HepG2 (cell line): ENCODE results near the gene DPP6. TPM values are rescaled to one million over a fixed set of nuclear protein-coding genes. Genes with fewer than 3 reads are reported as not detected.

ENCODE experiments used
- ATAC-seq: fragments of 200-7000 bp; cut with Tn5 transposase; 3 replicates; pipeline ENCODE4 v1.9.1; 2020; ENCODE audit warnings: mild to moderate bottlenecking, moderate library complexity
- BruUV-seq: library from RNA; stranded (reverse); fragments of 400-500 nt; replicated peaks from 2 replicates; lab custom pipeline; 2021; lab: Mats Ljungman, UMichigan
- CTCF ChIA-PET: fragments of 300-600 bp; formaldehyde crosslinking; extraction: SDS; loops from one replicate; lab custom pipeline; 2021; ENCODE audit warnings: low total read pairs, inconsistent platforms, low intra/inter-chr PET ratio; lab: Yijun Ruan, JAX
- POLR2A ChIA-PET: fragments of 350-600 bp; sonication (Branson Sonifier 250); formaldehyde crosslinking; loops from one replicate; lab custom pipeline; 2020; ENCODE audit warnings: antibody characterized with exemption, inconsistent platforms; lab: Yijun Ruan, JAX
- DNase-seq: peaks from one replicate; pipeline ENCODE4 v3.0.0-alpha.2; 2015; ENCODE audit warnings: low spot score
- FAIRE-seq: peaks from 3 replicates; lab custom pipeline; 2011; peaks lifted over from hg19 to GRCh38; lab: Jason Lieb, UNC
- H2AFZ ChIP-seq: one replicate; pipeline ENCODE4 v1.6.1; 2011; ENCODE audit warnings: low read length, inconsistent platforms
- H3K27ac ChIP-seq: fragments of 300-600 bp; 3 replicates; pipeline ENCODE4 v1.8.0; 2011; ENCODE audit warnings: mixed run types, mild to moderate bottlenecking, mixed read lengths, low read length, inconsistent platforms; ENCODE audit not compliant: insufficient read depth; ENCODE audit errors: extremely low read length
- H3K27me3 ChIP-seq, 2 experiments: fragments of 200-600 bp in 1 of 2; 2 replicates in 1 of 2; 3 replicates in 1 of 2; pipeline versions ENCODE4 v1.6.0 to v1.8.0; 2011; ENCODE audit warnings: low read length in 2 of 2, mild to moderate bottlenecking in 2 of 2, moderate library complexity in 2 of 2, inconsistent platforms in 1 of 2; ENCODE audit not compliant: insufficient read depth in 2 of 2, control insufficient read depth in 1 of 2
- H3K36me3 ChIP-seq, 2 experiments: fragments of 200-600 bp in 1 of 2; replicated peaks in 1 of 2; 2 replicates in 1 of 2; 3 replicates in 1 of 2; pipeline versions ENCODE4 v1.5.1 to v1.8.0; 2011; ENCODE audit warnings: low read length in 2 of 2, inconsistent platforms in 1 of 2; ENCODE audit not compliant: insufficient read depth in 2 of 2, control insufficient read depth in 1 of 2
- H3K4me1 ChIP-seq: 2 replicates; pipeline ENCODE4 v1.5.1; 2012; ENCODE audit warnings: low read length, inconsistent platforms; ENCODE audit not compliant: insufficient read depth
- H3K4me2 ChIP-seq: 2 replicates; pipeline ENCODE4 v1.6.0; 2011; ENCODE audit warnings: low read depth, low read length, inconsistent platforms
- H3K4me3 ChIP-seq, 3 experiments: fragments of 200-600 bp in 1 of 3; sonication (generic), shearing (Covaris generic) in 1 of 3; replicated peaks in 1 of 3; 2 replicates each; pipeline ENCODE4 v1.5.1; 2011 to 2016; ENCODE audit warnings: low read length in 3 of 3, inconsistent platforms in 2 of 3, low read depth in 2 of 3, mild to moderate bottlenecking in 2 of 3, control low read depth in 1 of 3, mixed read lengths in 1 of 3; ENCODE audit not compliant: insufficient read depth in 1 of 3
- H3K79me2 ChIP-seq: one replicate; pipeline ENCODE4 v1.6.1; 2011; ENCODE audit warnings: low read length, inconsistent platforms; ENCODE audit not compliant: insufficient read depth
- H3K9ac ChIP-seq: 2 replicates; pipeline ENCODE4 v1.6.0; 2011; ENCODE audit warnings: mild to moderate bottlenecking, low read depth, low read length, inconsistent platforms; ENCODE audit not compliant: insufficient read depth
- H3K9me3 ChIP-seq: 2 replicates; pipeline ENCODE4 v1.5.1; 2012; ENCODE audit warnings: mild to moderate bottlenecking, low read length
- H4K20me1 ChIP-seq: 2 replicates; pipeline ENCODE4 v1.6.0; 2011; ENCODE audit warnings: inconsistent platforms, mild to moderate bottlenecking, low read length, moderate library complexity; ENCODE audit not compliant: insufficient read depth
- RFXANK ChIP-seq: IDR thresholded peaks from 2 replicates; pipeline ENCODE4 v1.6.1; 2016
- SP2 ChIP-seq: sonication (generic); formaldehyde crosslinking; IDR thresholded peaks from 2 replicates; pipeline ENCODE4 v1.5.1; 2020; ENCODE audit warnings: mild to moderate bottlenecking, missing genetic modification reagents
- ZNF329 ChIP-seq: sonication (generic); formaldehyde crosslinking; IDR thresholded peaks from 2 replicates; pipeline ENCODE4 v1.9.0; 2021; ENCODE audit warnings: low read depth, mild to moderate bottlenecking, missing genetic modification reagents
- ZNF747 ChIP-seq: sonication (generic); formaldehyde crosslinking; IDR thresholded peaks from 2 replicates; pipeline ENCODE4 v1.8.1; 2023; ENCODE audit warnings: missing genetic modification reagents, mild to moderate bottlenecking, borderline replicate concordance
- WGBS: methylation state at CpG from one replicate; pipeline ENCODE4 v1.1.6; 2017; ENCODE audit warnings: low lambda C conversion rate; 5-methylcytosine and 5-hydroxymethylcytosine counted together
- in situ Hi-C: cut with HindIII; loops from 2 replicates; pipeline ENCODE4 v1.10.0; 2017; ENCODE audit warnings: low pct_unique_long_range_greater_than_20kb; ENCODE audit not compliant: extremely low pct_ligation_motif_present
- intact Hi-C: fragments of 100-400 bp; cut with micrococcal nuclease; formaldehyde crosslinking; loops from one replicate; pipeline ENCODE4 v1.10.0; 2022; ENCODE audit not compliant: unreplicated experiment
- polyA plus RNA-seq, 8 experiments: library from polyadenylated mRNA; depleted of rRNA in 3 of 8; stranded (reverse) in 7 of 8; unstranded in 1 of 8; fragments of >200 nt; fragmentation: Illumina TruSeq in 4 of 8; extraction: Trizol in 4 of 8; gene quantifications; 2 replicates each; pipeline versions ENCODE4 v1.2.1 to v1.2.3, GENCODE V29; 2011 to 2016; ENCODE audit warnings: low read depth in 4 of 8, missing spikeins in 1 of 8, mixed read lengths in 1 of 8; ENCODE audit not compliant: insufficient read depth in 1 of 8
- total RNA-seq, 5 experiments: library from RNA; depleted of rRNA; stranded (reverse); fragments of >200 nt; fragmentation: Illumina TruSeq; extraction: Trizol; gene quantifications; 2 replicates each; pipeline ENCODE4 v1.2.3, GENCODE V29; 2016; ENCODE audit warnings: low read depth in 1 of 5
- TF ChIP-seq, protein P1 (sequence below): IDR thresholded peaks from 2 replicates; pipeline ENCODE4 v1.6.1; 2016; ENCODE audit warnings: mild to moderate bottlenecking

DPP6 gene
- total and polyA plus RNA-seq, 2 of the 13 experiments (the other 11 are each of a cell fraction or from before 2014, with no cell fraction given) = not detected

GRCh38 chr7:154840086-154840485 is 787.9 kb downstream of the DPP6 start:
- ChIA-PET CTCF (no interaction called here), POLR2A (no interaction called here)
- H3K9ac ChIP-seq = no peak overlapping the region
- intact Hi-C loops = no loop called here
- no peak for DNase-seq
- H3K4me2 ChIP-seq = no peak overlapping the region
- no peaks in the 10 kb centered on the region for H3K36me3 ChIP-seq
- FAIRE-seq = no peak
- no peak overlapping the region for H2AFZ ChIP-seq
- 5% methylated on average over 3 of the region's 7 CpGs for WGBS
- H3K27me3 ChIP-seq = peaks cover 5 to 11% of the 10 kb centered on the region in 2 experiments; a peak in 3 of 5 replicates
- H3K4me1 ChIP-seq = peaks cover 19% of the 10 kb centered on the region
- TF ChIP-seq ZNF329 (CRISPR knock-in tag) = no peak
- TF ChIP-seq, protein P1, sequence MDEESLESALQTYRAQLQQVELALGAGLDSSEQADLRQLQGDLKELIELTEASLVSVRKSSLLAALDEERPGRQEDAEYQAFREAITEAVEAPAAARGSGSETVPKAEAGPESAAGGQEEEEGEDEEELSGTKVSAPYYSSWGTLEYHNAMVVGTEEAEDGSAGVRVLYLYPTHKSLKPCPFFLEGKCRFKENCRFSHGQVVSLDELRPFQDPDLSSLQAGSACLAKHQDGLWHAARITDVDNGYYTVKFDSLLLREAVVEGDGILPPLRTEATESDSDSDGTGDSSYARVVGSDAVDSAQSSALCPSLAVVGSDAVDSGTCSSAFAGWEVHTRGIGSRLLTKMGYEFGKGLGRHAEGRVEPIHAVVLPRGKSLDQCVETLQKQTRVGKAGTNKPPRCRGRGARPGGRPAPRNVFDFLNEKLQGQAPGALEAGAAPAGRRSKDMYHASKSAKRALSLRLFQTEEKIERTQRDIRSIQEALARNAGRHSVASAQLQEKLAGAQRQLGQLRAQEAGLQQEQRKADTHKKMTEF (CRISPR knock-in tag) = no peak
- no TSS peak for BruUV-seq
- no peak overlapping the region for H3K27ac ChIP-seq
- in situ Hi-C loops = no loop called here
- ATAC-seq = no peak
- H4K20me1 ChIP-seq = no peaks in the 10 kb centered on the region
- no peak overlapping the region for H3K4me3 ChIP-seq
- no peaks in the 10 kb centered on the region for H3K79me2 ChIP-seq
- no peaks in the 10 kb centered on the region for H3K9me3 ChIP-seq

DNA sequence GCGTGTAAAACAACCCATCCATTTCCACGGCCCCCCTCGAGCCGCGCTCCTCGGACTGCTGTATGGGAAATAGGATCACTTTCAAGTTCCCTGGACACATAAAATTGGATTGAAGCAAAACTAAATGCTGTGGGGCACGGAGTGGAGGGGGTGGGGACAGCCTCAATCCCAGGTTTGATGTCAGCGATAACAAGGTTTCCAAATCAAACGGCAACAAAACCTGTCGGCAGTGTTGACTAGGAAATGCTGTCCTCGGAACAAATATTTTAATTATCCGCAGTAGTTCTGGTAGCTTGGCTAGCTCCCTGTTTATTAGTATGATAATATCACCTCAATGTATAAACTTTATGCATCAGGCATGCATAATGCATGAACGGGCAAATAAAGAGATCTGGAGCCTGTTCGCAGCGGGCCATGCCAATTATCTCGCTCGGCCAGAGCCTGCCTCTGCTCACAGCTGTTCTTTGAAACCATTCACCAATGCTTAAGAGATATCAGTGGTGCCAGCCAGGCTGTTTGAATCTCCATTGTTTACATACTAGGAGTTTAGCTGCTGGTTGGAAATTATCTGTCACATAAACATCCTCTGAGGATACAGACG is 789.6 kb downstream of the DPP6 start:
- no peak overlapping the region for H3K4me2 ChIP-seq
- H3K9me3 ChIP-seq = no peaks in the 10 kb centered on the region
- TF ChIP-seq ZNF747 (CRISPR knock-in tag) (no peak), SP2 (CRISPR knock-in tag) (no peak), RFXANK (no peak)
- TF ChIP-seq, all 625 proteins: peak for 0
- H4K20me1 ChIP-seq = no peaks in the 10 kb centered on the region
- ATAC-seq (no peak), DNase-seq (no peak), FAIRE-seq (no peak)
- H3K27ac ChIP-seq = no peak overlapping the region
- 49% methylated on average over 17 of the region's 18 CpGs for WGBS
- H3K4me3 ChIP-seq = no peak overlapping the region
- in situ Hi-C loops = no loop called here
- no peaks in the 10 kb centered on the region for H3K36me3 ChIP-seq
- POLR2A ChIA-PET = no interaction called here
- H3K79me2 ChIP-seq = no peaks in the 10 kb centered on the region
- peaks cover 5 to 6% of the 10 kb centered on the region in 2 experiments; a peak in 3 of 5 replicates for H3K27me3 ChIP-seq
- BruUV-seq = no TSS peak
- intact Hi-C loops = no loop called here
- H3K4me1 ChIP-seq = peaks cover 23% of the 10 kb centered on the region
- CTCF ChIA-PET = no interaction called here
- no peak overlapping the region for H2AFZ ChIP-seq
- no peak overlapping the region for H3K9ac ChIP-seq
